ENCODE results near the gene LTB4R2. TPM values are rescaled to one million over a fixed set of nuclear protein-coding genes. Genes with fewer than 3 reads are reported as not detected.

Gene LTB4R2
- total RNA-seq, 4 donors from 2014 or later = 4.4 to 81.5 (median 7.1) TPM

DNA sequence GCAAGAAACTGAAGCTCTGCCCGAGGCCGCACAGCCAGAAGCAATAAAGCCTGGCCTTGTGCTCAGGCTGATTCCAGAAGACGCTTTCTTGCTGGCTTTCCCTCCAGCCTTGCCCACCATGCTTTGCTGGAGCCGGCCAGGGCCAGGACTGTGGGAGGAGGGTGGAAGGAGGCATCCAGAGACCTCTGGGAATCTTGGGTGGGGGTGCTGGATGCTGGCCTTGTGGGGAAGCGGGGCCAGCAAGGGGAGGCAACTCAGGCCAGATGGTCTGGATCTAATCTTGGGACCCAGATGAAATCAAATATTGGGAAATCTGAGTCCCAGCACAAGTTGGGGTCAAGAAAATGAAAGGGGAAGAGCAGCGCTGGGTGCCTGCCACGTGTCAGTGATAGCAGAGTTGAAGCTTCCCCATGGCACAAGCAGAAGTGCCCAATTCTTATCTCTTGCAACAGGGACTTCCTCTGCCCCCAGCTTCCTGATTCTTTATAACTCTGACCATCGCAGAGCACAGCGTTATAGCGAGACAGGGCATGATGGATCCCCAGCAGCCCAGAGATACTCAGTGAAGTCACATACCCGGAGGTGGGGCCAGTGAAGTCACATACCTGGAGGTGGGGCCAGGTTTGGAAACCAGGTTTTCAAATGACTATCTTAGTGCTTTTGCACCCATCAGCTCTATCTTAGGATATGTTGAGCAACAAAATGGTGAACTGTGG lies 32.2 kb upstream of the LTB4R2 start:
- Histone ChIP-seq H3K9me3 (no peaks in the 10 kb centered on the region), H3K27ac (peak overlapping the region in 3 of 4 donors; percentile 29 to 51 (median 44)), H3K36me3 (no peaks in the 10 kb centered on the region), H3K27me3 (no peaks in the 10 kb centered on the region), H3K4me1 (no peaks in the 10 kb centered on the region), H3K4me3 (no peak overlapping the region)
- WGBS, 2 donors (ENCODE audit: low coverage in 1 of 2) = 70 to 78% methylated on average over 3 to 11 of the region's 11 CpGs
- intact Hi-C loops (cut with DNase I; ENCODE audit: low total_unique reads) (no loop called here), in situ Hi-C loops (cut with MboI; ENCODE audit: low pct_ligation_motif_present in 1 of 4, low pct_unique_long_range_greater_than_20kb in 1 of 4, low sequenced_read_pairs in 3 of 4) (no loop called here)
- TF ChIP-seq POLR2A (IDR thresholded peaks at IDR 0.05) (no peak), EP300 (IDR thresholded peaks at IDR 0.05; ENCODE audit: low read depth) (no peak), POLR2AphosphoS5 (IDR thresholded peaks at IDR 0.05) (no peak)
- TF ChIP-seq, protein P1, sequence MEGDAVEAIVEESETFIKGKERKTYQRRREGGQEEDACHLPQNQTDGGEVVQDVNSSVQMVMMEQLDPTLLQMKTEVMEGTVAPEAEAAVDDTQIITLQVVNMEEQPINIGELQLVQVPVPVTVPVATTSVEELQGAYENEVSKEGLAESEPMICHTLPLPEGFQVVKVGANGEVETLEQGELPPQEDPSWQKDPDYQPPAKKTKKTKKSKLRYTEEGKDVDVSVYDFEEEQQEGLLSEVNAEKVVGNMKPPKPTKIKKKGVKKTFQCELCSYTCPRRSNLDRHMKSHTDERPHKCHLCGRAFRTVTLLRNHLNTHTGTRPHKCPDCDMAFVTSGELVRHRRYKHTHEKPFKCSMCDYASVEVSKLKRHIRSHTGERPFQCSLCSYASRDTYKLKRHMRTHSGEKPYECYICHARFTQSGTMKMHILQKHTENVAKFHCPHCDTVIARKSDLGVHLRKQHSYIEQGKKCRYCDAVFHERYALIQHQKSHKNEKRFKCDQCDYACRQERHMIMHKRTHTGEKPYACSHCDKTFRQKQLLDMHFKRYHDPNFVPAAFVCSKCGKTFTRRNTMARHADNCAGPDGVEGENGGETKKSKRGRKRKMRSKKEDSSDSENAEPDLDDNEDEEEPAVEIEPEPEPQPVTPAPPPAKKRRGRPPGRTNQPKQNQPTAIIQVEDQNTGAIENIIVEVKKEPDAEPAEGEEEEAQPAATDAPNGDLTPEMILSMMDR (IDR thresholded peaks at IDR 0.05) = no peak
- DNase-seq = peak; percentile 24

DNA sequence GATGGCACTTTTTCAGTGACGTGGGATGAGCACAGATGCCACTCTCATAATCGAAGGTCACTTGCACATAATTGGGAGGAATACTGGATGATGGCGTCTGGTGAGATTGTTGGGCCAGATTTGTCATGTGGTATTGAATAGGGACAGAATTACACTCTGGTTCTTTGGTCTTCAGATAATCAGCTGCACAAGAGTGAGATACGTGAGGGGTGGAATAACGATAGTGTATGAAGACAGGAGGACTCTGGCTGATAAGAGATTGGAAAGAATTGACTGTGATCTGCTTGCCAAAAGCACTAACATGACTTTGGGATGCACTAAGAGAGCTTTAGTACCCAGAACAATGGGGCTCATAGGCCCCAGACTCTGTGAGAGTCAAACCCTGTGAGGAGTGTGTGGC lies 31.5 kb upstream of the LTB4R2 start:
- 82 to 89% methylated on average over 2 to 5 of the region's 5 CpGs for WGBS, 2 donors (ENCODE audit: low coverage in 1 of 2)

DNA sequence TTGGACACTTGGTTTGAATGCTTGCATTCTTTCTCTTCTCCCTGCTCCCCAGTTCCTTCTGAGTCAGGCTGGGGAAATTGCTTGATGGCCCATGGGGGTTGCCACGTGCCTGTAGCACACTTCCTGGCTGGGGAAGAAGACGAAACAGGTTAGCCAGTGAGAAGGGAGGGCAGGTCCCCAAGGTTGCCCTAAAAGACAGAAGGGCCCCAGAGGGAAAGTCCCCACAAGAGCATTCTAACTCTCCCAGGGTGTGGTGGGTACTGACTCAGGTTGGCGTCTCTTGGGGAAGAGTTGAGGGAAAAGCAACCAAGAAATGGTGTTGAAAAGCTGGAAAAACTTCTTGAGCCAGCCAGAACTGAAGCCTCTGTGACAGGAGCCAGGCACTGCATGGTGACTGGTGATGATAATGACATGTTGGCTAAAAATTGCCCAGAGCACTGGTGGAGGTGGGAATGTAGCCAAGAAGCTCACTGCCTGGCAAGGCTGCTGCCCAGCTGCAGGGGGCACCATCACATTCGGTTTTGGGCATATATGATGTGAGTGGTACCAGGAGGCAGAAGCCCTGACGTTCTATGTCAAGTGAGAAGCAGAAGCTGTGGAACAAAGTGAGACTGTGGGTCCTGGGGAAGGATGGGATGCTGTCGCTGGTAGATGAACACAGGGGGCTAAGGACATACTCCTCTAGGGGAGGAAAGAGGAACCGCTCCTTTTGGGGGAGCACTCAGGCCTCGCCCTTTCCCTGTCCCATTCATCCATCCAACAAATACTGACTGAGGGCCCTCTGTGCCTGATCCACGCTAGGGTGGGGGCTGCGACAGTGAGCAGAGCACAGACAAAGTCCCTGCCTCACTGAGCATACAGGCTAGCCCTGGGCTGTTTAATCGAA lies 30.4 kb upstream of the LTB4R2 start:
- H3K4me3 ChIP-seq = no peak overlapping the region
- intact Hi-C loops (cut with DNase I; ENCODE audit: low total_unique reads) (no loop called here), in situ Hi-C loops (cut with MboI; ENCODE audit: low pct_ligation_motif_present in 1 of 4, low pct_unique_long_range_greater_than_20kb in 1 of 4, low sequenced_read_pairs in 3 of 4) (no loop called here)
- H3K9me3 ChIP-seq = no peaks in the 10 kb centered on the region
- H3K27me3 ChIP-seq = no peaks in the 10 kb centered on the region
- H3K27ac ChIP-seq = no peak overlapping the region
- no peaks in the 10 kb centered on the region for H3K4me1 ChIP-seq
- TF ChIP-seq, protein P1 (IDR thresholded peaks at IDR 0.05) = no peak
- TF ChIP-seq EP300 (IDR thresholded peaks at IDR 0.05; ENCODE audit: low read depth) (no peak), POLR2A (IDR thresholded peaks at IDR 0.05) (no peak), POLR2AphosphoS5 (IDR thresholded peaks at IDR 0.05) (no peak)
- no peak for DNase-seq
- WGBS, 2 donors (ENCODE audit: low coverage in 1 of 2) = 70 to 72% methylated on average over 5 to 11 of the region's 11 CpGs
- H3K36me3 ChIP-seq = no peaks in the 10 kb centered on the region

More for the DNA sequence above, 31.5 kb upstream of the LTB4R2 start:
- no peaks in the 10 kb centered on the region for H3K36me3 ChIP-seq
- H3K4me1 ChIP-seq = no peaks in the 10 kb centered on the region
- H3K27me3 ChIP-seq = no peaks in the 10 kb centered on the region
- no peaks in the 10 kb centered on the region for H3K9me3 ChIP-seq
- H3K4me3 ChIP-seq = no peak overlapping the region
- in situ Hi-C loops (cut with MboI; ENCODE audit: low pct_ligation_motif_present in 1 of 4, low pct_unique_long_range_greater_than_20kb in 1 of 4, low sequenced_read_pairs in 3 of 4) (no loop called here), intact Hi-C loops (cut with DNase I; ENCODE audit: low total_unique reads) (no loop called here)
- no peak for TF ChIP-seq POLR2AphosphoS5 (IDR thresholded peaks at IDR 0.05)
- no peak for TF ChIP-seq EP300 (IDR thresholded peaks at IDR 0.05; ENCODE audit: low read depth)
- TF ChIP-seq POLR2A (IDR thresholded peaks at IDR 0.05) = no peak
- TF ChIP-seq, protein P1 (IDR thresholded peaks at IDR 0.05) = no peak
- H3K27ac ChIP-seq = no peak overlapping the region
- no peak for DNase-seq

DNA sequence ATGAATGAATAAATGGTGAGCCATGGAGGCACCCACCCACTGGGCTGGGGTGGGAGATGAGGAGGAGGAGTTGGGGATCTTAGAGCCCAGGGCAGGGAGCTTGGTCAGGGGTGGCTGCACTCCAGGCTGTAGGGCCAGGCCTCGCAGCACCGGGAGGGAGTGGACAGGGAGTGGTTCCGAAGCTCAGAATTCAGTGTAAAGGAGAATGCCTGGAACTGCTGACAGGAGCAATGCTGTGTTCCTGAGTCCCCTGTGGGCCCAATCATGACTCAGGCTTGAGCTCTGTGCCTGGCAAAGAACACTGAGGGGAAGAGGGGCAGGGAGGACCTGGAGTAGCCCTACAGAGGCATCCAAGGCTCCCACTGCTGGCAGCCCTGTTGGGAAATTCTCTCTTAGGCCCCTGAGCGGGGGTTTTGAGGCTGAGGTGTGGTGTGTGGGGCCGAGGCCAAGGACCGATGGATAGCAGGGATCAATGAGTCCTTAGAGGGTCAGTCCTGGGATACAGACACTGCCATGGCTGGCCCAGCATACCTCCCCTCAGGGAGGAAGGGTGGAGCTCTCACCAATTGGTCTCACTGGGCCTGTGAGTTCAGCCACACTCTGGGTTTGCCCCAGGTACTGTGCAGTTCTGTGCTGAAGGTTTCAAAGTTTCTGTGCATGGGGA lies 29.0 kb upstream of the LTB4R2 start:
- Histone ChIP-seq H3K36me3 (no peaks in the 10 kb centered on the region), H3K27ac (no peak overlapping the region), H3K27me3 (no peaks in the 10 kb centered on the region), H3K4me1 (no peaks in the 10 kb centered on the region), H3K4me3 (no peak overlapping the region), H3K9me3 (no peaks in the 10 kb centered on the region)
- WGBS, 2 donors (ENCODE audit: low coverage in 1 of 2) = 92% methylated on average over 6 of the region's 6 CpGs; no CpG with 5 or more reads in 1 of the 2 donors
- intact Hi-C loops (cut with DNase I; ENCODE audit: low total_unique reads) = no loop called here
- in situ Hi-C loops (cut with MboI; ENCODE audit: low pct_ligation_motif_present in 1 of 4, low pct_unique_long_range_greater_than_20kb in 1 of 4, low sequenced_read_pairs in 3 of 4) = no loop called here
- TF ChIP-seq POLR2A (IDR thresholded peaks at IDR 0.05) (no peak), EP300 (IDR thresholded peaks at IDR 0.05; ENCODE audit: low read depth) (no peak), POLR2AphosphoS5 (IDR thresholded peaks at IDR 0.05) (no peak)
- TF ChIP-seq, protein P1 (IDR thresholded peaks at IDR 0.05) = no peak
- no peak for DNase-seq
